Endothelial cell of umbilical vein (primary cell): ENCODE measurements around the gene FER.
"Not testable (repeated sequence)": the region's sequence is repeated elsewhere in the genome, so short reads cannot be mapped to it uniquely, and the experiment has no call there.

ENCODE experiments used
- JUN ChIP-seq: IDR thresholded peaks from 2 replicates; pipeline ENCODE4 v1.6.1; 2011; ENCODE audit warnings: borderline replicate concordance, low read depth; ENCODE audit not compliant: insufficient read length, insufficient read depth
- POLR2A ChIP-seq: IDR thresholded peaks from 2 replicates; pipeline ENCODE4 v1.6.1; 2012; ENCODE audit warnings: low read depth, mild to moderate bottlenecking, control low read depth, low read length

- not testable (repeated sequence) for TF ChIP-seq POLR2A, JUN
Observed at GRCh38 chr5:109052216-109052615, 304.5 kb downstream of the FER start.
